NCI-H1417 treated with DMSO at 0.1 percent for 48 hours (cell line): ENCODE data around the gene GLRX2.
A peak's percentile ranks its signal among the peaks of the same experiment; 100 is the strongest.

Experiments
- DNase-seq: peaks from one replicate; lab custom pipeline; 2025; lab: John Stamatoyannopoulos, UW

GLRX2 gene

GRCh38 chr1:193111641-193112090 is 6.5 kb upstream of the GLRX2 start:
- no peak for DNase-seq

- no peak for DNase-seq
These were observed 5.7 kb upstream of the GLRX2 start for GRCh38 chr1:193110864-193111263.

- DNase-seq = no peak
These were observed 5.0 kb upstream of the GLRX2 start for GRCh38 chr1:193110246-193110645.

GRCh38 chr1:193109619-193110018 is 4.4 kb upstream of the GLRX2 start:
- no peak for DNase-seq

DNA sequence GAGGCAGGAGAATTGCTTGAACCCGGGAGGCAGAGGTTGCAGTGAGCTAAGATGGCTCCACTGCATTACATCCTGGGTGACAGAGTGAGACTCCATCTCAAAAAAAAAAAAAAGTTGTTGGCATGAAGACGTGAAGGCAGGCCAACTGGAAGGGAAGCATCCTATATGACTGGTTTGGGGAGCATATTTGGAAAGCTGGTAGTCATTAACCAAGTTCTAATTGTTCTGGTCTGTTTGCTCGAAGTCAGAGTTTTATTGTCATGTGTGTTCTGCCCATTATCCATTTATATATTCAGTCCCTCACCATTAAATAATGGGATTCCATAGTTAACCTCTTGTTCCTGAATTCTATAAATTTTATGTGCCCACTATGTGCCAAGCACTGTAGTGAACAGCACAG is 3.3 kb upstream of the GLRX2 start:
- DNase-seq = no peak

GRCh38 chr1:193105821-193106177 is 585 bp upstream of the GLRX2 start:
- peak; percentile 14 for DNase-seq

DNA sequence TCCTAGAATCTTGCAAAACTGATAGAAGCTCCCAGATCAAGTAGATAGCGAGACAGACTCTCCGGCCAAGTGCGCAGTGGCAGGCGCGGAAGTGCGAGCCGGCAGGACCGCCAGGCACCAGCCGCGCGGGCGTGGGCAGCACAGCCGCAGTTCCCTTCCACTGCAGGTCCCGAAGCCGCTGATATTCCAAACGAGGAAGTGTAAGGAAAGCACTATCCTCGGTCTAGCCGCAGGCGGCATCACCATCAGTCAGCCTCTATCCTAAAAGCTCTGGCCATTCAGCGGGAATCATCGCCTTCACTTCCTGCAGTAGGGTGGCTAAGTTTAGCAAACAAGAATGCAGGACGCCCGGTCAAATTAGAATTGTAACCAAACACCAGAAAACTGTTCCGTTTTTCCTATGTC is 710 bp downstream of the GLRX2 start:
- no peak for DNase-seq

DNA sequence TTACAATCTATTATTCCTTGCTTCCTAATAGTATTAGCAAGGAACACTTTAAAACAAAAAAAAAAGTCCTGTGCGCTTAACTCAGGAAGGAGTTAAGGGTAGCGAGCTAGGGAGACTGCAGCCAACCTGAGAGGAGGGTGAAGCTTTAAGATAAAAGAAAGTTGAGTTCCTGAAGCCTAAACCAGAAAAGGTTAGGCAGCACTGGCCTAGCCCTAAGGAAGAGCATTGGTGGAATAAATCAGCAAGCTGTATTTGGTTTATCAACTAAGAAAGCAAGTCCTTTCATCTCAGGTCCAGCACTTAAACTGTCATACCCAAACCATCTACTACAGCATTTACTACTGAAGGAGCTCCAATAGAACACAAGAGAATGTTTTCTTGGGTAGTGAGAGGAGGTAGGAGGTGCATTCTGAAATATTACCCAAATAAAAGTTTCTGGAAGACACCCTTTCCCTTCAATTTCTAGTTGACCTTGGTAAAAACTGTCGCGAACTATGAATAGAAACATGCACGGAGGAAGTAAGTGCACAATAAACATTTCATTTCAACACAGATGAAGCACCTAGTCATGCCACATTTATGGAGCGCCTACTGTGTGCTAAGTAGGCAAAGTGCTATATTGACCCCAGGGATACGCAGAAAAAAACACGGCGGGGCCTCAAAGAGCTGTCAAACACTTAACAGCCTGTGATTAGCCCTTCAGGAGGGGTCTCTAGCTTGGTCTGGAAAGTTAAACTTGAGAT is 1.3 kb downstream of the GLRX2 start:
- no peak for DNase-seq

GRCh38 chr1:193102662-193103061 is 2.6 kb downstream of the GLRX2 start:
- DNase-seq = no peak

- no peak for DNase-seq
These were observed 11.1 kb downstream of the GLRX2 start for GRCh38 chr1:193094112-193094511.

DNA sequence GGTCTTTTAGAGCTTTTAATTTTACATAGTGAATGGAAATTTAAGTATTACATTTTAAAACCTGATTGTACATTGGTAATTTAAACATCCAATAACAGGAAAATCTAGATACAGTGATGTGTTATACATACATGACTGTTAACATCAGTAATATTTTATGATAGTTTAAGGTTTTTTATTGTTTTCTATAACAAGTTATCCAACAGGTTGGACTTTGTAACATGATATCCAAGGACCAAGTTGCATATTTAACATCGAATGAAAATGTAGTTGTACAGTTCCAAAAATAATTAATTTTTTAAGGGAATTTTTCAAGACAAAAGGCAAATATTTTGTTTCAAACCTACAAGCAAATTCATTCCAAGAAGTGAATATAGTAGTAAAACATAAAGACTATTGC is 14.3 kb downstream of the GLRX2 start:
- DNase-seq = no peak

DNA sequence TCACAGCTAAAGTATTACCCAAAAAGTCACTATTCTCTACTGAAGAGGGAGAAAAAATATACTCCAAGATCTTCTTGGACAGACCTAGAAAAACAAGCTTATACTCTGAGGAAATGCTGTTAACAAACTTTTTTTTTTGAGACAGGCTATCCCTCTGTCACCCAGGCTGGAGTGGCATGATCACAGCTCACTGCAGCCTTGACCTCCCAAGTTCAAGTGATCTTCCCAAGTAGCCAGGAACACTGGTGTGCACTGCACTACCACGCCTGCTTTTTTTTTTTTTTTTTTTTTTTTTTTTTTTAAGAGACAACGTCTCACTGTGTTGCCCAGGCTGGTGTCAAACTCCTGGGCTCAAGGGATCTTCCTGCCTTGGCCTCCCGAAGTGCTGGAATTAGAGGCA is 17.3 kb downstream of the GLRX2 start:
- no peak for DNase-seq

GRCh38 chr1:193086342-193086741 is 18.9 kb downstream of the GLRX2 start:
- DNase-seq = no peak

GRCh38 chr1:193085263-193085662 is 20.0 kb downstream of the GLRX2 start:
- DNase-seq = no peak

DNA sequence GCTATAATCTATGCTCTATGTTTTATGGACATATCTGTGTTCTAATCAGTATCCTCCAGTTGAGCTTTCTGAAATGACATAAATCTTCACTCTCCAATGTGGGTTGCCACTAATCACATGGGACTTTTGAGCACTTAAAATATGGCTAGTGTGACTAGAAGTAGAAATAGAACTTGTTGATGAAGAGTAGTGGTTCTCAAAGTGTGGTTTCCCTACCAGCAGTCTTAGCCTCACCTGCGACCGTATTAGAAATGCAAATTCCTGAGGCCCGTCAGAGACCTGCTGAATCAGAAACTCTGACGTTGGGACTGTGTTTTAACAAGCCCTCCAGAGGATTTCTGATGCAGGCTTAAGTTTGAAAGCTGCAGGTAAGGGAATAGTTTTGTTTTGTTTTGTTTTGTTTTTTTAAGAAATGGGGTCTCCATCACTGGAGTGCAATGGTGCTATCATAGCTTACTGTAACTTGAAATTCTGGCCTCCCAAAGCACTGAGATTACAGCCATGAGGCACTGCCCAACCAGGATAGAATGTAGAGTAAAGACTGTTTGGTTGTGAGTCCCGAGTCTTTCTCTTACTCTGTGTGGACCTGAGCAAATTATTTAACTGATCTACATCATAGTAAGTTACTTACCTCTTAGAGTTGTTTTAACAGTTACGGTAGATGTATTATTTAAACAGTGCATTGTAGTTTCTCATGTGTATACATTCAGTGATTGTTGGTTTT is 21.7 kb downstream of the GLRX2 start:
- no peak for DNase-seq

GRCh38 chr1:193079187-193079586 is 26.0 kb downstream of the GLRX2 start:
- DNase-seq = no peak

GRCh38 chr1:193077991-193078390 is 27.2 kb downstream of the GLRX2 start:
- no peak for DNase-seq

- no peak for DNase-seq
These were observed 34.3 kb downstream of the GLRX2 start for GRCh38 chr1:193070942-193071341.

DNA sequence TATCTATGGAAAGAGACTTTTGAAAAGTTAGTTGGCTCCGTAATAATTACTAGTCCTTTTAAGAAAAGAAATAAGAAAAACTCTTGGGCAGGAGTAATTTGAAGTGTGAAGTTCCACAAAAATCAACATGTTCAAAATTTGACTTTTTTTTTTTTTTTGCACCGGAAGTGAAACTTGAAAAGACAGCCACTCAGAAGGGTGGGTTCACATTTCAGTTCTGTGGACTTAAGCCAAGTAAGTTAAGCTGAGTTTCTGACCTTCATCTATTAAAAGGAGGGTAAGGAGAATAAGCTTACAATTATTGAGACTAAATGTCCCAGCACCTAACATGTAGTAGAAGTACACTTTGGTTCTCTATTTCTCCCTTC is 34.8 kb downstream of the GLRX2 start:
- no peak for DNase-seq

DNA sequence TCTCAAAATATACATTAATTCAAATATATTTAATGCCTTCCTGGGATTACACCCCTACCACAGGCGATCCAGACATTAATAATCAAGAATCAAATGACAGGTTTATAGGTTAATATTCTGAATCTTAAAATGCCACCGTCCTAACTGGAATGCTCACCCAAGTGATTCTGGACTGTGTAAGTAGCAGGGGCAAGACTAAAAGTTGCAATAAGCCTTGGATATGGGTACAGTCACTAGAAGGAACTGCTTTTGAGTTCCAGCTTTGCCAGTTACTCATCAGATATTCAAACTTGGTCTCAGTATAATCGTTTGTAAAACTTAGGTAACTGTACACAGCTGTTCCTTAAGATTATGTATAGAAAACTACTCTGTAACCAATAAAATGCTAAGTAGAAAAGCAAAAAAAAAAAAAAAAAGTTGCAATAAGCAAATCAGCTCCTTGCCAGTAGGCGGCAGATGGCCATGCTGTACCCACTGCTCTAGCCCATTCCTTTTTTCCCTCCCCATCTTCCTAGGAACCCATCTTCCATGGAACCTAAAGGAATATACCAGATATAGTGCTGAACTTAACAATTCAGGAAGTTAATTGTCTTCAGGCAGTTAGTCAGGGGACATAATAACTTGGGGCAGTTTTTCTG is 35.3 kb downstream of the GLRX2 start:
- DNase-seq = no peak

DNA sequence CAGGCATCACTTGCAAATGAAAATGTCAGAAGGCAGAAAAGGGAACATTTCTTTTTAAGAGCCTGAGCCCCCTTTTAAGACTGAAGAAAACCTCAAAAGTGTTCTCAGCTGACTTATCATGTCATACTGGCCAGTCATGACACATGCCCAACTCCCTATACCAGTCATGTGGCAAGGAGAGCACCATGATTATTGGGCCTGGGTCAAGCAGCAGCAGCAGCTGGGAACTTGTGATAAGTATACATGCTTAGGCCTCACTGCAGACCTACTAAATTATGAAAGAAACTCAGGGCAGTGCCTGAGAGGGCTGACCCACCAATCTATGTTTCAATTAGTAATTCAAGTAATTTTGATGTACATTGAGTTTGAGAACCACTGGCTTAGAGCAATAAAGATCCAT is 37.2 kb downstream of the GLRX2 start:
- no peak for DNase-seq

DNA sequence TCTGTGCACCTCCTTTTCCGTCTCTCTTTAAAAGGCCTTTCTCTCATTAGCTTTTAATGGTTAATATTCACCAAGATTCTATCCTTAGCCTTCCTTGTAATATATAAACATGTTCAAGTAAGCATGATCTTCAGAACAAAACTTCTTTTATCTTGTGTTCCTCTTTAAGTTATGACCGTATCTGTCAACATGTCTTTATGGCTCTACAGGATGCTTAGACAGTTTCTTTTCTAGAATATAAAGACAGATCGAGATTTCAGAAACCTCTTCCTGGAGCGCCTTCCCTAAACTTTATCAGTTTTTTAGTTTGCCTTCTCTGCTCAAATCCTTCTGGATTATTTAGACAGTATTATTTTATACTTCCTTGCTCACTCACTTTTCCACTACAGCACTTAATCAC is 38.6 kb downstream of the GLRX2 start:
- no peak for DNase-seq

GRCh38 chr1:193065954-193066353 is 39.3 kb downstream of the GLRX2 start:
- DNase-seq = no peak
